Keratinocyte (primary cell): ENCODE data around the gene SYNE1. TPM values are rescaled to one million over a fixed set of nuclear protein-coding genes. Genes with fewer than 3 reads are reported as not detected.
"Not testable (repeated sequence)": the region's sequence is repeated elsewhere in the genome, so short reads cannot be mapped to it uniquely, and the experiment has no call there.

Experiments
- DNase-seq: peaks from one replicate; pipeline ENCODE4 v3.0.0-alpha.2; 2011; ENCODE audit warnings: low read depth, missing footprints, low spot score
- FAIRE-seq: peaks from 2 replicates; lab custom pipeline; 2011; peaks lifted over from hg19 to GRCh38; lab: Jason Lieb, UNC
- H2AFZ ChIP-seq: 2 replicates; pipeline ENCODE4 v1.6.0; 2012; ENCODE audit warnings: low read length, control low read depth, inconsistent platforms; ENCODE audit not compliant: control insufficient read depth
- H3K27ac ChIP-seq: 2 replicates; pipeline ENCODE4 v1.5.1; 2011; ENCODE audit warnings: low read length; ENCODE audit not compliant: control insufficient read depth, insufficient read depth
- H3K27me3 ChIP-seq: 3 replicates; pipeline ENCODE4 v1.6.0; 2011; ENCODE audit warnings: low read length; ENCODE audit not compliant: control insufficient read depth, insufficient read depth; ENCODE audit errors: extremely low read depth
- H3K36me3 ChIP-seq, 2 experiments: 2 replicates in 1 of 2; 3 replicates in 1 of 2; pipeline ENCODE4 v1.5.1; 2011; ENCODE audit warnings: low read length in 2 of 2, mild to moderate bottlenecking in 1 of 2; ENCODE audit not compliant: control insufficient read depth in 2 of 2, insufficient read depth in 2 of 2; ENCODE audit errors: extremely low read depth in 1 of 2
- H3K4me1 ChIP-seq: 3 replicates; pipeline ENCODE4 v1.5.1; 2011; ENCODE audit warnings: low read length; ENCODE audit not compliant: control insufficient read depth, insufficient read depth; ENCODE audit errors: extremely low read depth
- H3K4me2 ChIP-seq: 3 replicates; pipeline ENCODE4 v1.6.0; 2011; ENCODE audit warnings: low read depth, low read length; ENCODE audit not compliant: control insufficient read depth, insufficient read depth; ENCODE audit errors: extremely low read depth
- H3K4me3 ChIP-seq, 3 experiments: fragments of 200-600 bp in 1 of 3; sonication (generic) in 1 of 3; 2 replicates in 2 of 3; 3 replicates in 1 of 3; pipeline ENCODE4 v1.5.1; 2011 to 2016; ENCODE audit warnings: low read length in 3 of 3, mild to moderate bottlenecking in 3 of 3, control low read depth in 2 of 3, inconsistent platforms in 1 of 3, low read depth in 1 of 3, mixed read lengths in 1 of 3, mixed run types in 1 of 3, moderate library complexity in 1 of 3; ENCODE audit not compliant: control insufficient read depth in 2 of 3, insufficient read depth in 2 of 3; ENCODE audit errors: extremely low read depth in 1 of 3
- H3K79me2 ChIP-seq: 2 replicates; pipeline ENCODE4 v1.6.0; 2012; ENCODE audit warnings: low read length; ENCODE audit not compliant: control insufficient read depth, insufficient read depth
- H3K9ac ChIP-seq: 3 replicates; pipeline ENCODE4 v1.6.0; 2011; ENCODE audit warnings: low read length; ENCODE audit not compliant: control insufficient read depth, insufficient read depth; ENCODE audit errors: extremely low read depth
- H3K9me1 ChIP-seq: 3 replicates; pipeline ENCODE4 v1.6.0; 2011; ENCODE audit warnings: low read length; ENCODE audit not compliant: control insufficient read depth, insufficient read depth; ENCODE audit errors: extremely low read depth
- H3K9me3 ChIP-seq: 2 replicates; pipeline ENCODE4 v1.5.1; 2012; ENCODE audit warnings: low read depth, low read length; ENCODE audit not compliant: control insufficient read depth
- H4K20me1 ChIP-seq: 3 replicates; pipeline ENCODE4 v1.6.0; 2011; ENCODE audit warnings: low read length; ENCODE audit not compliant: control insufficient read depth, insufficient read depth; ENCODE audit errors: extremely low read depth
- EZH2 ChIP-seq: IDR thresholded peaks from one replicate; pipeline ENCODE4 v1.6.1; 2012; ENCODE audit warnings: inconsistent platforms, mild to moderate bottlenecking, low read length, moderate library complexity
- dilution Hi-C: fragments of 300-500 bp; cut with MboI; formaldehyde crosslinking; loops from one replicate; pipeline ENCODE4 v1.7.0; 2020; ENCODE audit warnings: low sequenced_read_pairs; ENCODE audit not compliant: extremely low pct_ligation_motif_present
- polyA plus RNA-seq, 5 experiments: library from polyadenylated mRNA; depleted of rRNA in 3 of 5; stranded (reverse) in 3 of 5; stranded (forward) in 1 of 5; unstranded in 1 of 5; fragments of >200 nt; gene quantifications; 1 replicate in 1 of 5; 2 replicates in 3 of 5; 3 replicates in 1 of 5; pipeline versions ENCODE4 v1.2.1 to v1.2.3, GENCODE V29; 2011 to 2012; ENCODE audit warnings: missing spikeins in 2 of 5, low read depth in 1 of 5, low replicate concordance in 1 of 5
- TF ChIP-seq, protein P1 (sequence below), 3 experiments: IDR thresholded peaks in 1 of 3; conservative IDR thresholded peaks in 1 of 3; optimal IDR thresholded peaks in 1 of 3; 2 replicates in 2 of 3; 3 replicates in 1 of 3; pipeline versions ENCODE3 to v1.5.1; 2011; ENCODE audit warnings: low read length in 3 of 3, mild to moderate bottlenecking in 3 of 3, moderate library complexity in 2 of 3, control low read depth in 1 of 3, inconsistent platforms in 1 of 3; ENCODE audit not compliant: insufficient read depth in 2 of 3; ENCODE audit errors: extremely low read depth in 1 of 3

Gene SYNE1
- polyA plus RNA-seq, 1 donor (not counting 4 experiments of a cell fraction or from before 2014, with no cell fraction given) = 4.0 TPM

DNA sequence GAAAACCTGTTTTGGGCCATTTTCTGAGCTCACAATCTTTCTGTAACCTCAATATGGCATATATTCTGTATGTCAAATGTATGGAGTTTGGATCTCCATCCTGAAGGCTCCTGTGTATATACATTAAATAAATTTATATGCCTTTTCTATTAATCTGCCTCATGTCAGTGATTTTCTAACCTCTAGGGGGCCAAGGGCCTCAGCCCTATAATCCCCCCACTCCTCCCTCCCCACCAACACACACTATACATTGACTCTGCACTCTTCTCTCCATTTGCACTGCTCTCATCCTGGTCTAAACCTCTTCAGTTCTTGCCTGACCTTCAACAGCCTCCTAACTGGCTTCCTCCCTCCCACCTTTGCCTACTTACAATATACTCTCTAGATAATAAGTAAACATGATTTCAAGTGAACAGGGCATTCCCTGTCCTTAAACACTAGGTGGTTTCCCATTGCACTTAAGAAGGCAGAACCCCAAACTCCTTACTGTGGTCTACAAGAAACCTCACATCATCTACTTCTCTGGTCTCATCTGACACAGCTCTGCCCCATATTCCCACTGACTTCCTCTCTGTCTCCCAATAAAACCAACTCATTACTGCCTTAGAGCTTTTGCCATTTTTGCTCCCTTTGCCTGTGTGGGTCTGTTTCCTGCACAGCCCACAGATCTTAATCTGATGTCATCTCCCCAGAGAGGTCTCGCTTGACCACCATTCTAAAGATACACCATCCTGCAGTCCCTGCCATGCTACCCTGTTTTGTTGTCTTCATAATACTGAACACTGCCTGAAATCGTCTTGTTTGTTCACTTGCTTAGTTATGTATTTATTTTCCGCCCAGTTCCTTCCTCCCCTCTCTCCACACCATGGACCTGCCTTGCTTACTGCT is 213.7 kb downstream of the SYNE1 start:
- dilution Hi-C loops = no loop called here
- H3K79me2 ChIP-seq = no peaks in the 10 kb centered on the region
- H3K4me2 ChIP-seq = no peak overlapping the region
- H3K9ac ChIP-seq = no peak overlapping the region
- no peaks in the 10 kb centered on the region for H3K27me3 ChIP-seq
- TF ChIP-seq EZH2 = no peak
- TF ChIP-seq, protein P1, sequence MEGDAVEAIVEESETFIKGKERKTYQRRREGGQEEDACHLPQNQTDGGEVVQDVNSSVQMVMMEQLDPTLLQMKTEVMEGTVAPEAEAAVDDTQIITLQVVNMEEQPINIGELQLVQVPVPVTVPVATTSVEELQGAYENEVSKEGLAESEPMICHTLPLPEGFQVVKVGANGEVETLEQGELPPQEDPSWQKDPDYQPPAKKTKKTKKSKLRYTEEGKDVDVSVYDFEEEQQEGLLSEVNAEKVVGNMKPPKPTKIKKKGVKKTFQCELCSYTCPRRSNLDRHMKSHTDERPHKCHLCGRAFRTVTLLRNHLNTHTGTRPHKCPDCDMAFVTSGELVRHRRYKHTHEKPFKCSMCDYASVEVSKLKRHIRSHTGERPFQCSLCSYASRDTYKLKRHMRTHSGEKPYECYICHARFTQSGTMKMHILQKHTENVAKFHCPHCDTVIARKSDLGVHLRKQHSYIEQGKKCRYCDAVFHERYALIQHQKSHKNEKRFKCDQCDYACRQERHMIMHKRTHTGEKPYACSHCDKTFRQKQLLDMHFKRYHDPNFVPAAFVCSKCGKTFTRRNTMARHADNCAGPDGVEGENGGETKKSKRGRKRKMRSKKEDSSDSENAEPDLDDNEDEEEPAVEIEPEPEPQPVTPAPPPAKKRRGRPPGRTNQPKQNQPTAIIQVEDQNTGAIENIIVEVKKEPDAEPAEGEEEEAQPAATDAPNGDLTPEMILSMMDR (optimal IDR thresholded peaks at IDR 0.05 in 1 of 3, IDR thresholded peaks at IDR 0.05 in 1 of 3, conservative IDR thresholded peaks at IDR 0.05 in 1 of 3; ENCODE audit: extremely low read depth in 1 of 3, insufficient read depth in 2 of 3, low read length in 3 of 3) = no peak
- H3K27ac ChIP-seq = no peak overlapping the region
- no peaks in the 10 kb centered on the region for H3K9me1 ChIP-seq
- no peak overlapping the region for H3K4me3 ChIP-seq
- FAIRE-seq (no peak), DNase-seq (no peak)
- H3K4me1 ChIP-seq = no peaks in the 10 kb centered on the region
- H2AFZ ChIP-seq = no peak overlapping the region
- no peaks in the 10 kb centered on the region for H3K36me3 ChIP-seq
- no peaks in the 10 kb centered on the region for H3K9me3 ChIP-seq
- H4K20me1 ChIP-seq = no peaks in the 10 kb centered on the region

DNA sequence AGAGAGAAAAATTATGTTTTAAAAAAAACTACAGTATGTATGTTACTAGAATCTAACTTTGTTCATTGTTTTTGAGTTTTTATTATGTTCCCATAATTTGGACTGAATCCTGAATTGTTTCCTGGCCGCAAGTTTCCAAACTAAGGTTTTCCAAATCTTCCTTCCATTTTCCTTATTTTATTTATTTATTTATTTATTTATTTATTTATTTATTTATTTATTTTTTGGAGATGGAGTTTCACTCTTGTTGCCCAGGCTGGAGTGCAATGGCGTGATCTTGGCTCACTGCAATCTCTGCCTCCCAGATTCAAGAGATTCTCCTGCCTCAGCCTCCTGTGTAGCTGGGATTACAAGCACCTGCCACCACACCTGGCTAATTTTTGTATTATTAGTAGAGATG is 215.7 kb downstream of the SYNE1 start:
- H4K20me1 ChIP-seq, dilution Hi-C loops: not testable (repeated sequence)

More for the DNA sequence above, 215.7 kb downstream of the SYNE1 start:
- H3K27ac ChIP-seq, H3K4me3 ChIP-seq, H3K79me2 ChIP-seq, H3K9me3 ChIP-seq, H3K9me1 ChIP-seq, H2AFZ ChIP-seq, FAIRE-seq, H3K4me1 ChIP-seq, H3K27me3 ChIP-seq, H3K4me2 ChIP-seq, DNase-seq, H3K9ac ChIP-seq, H3K36me3 ChIP-seq: not testable (repeated sequence)
